K562 (cell line): Measurements from ENCODE around the gene PAN2. TPM values are rescaled to one million over a fixed set of nuclear protein-coding genes. Genes with fewer than 3 reads are reported as not detected.

Experiments used
- ATAC-seq: fragments of 200-7000 bp; cut with Tn5 transposase; 3 replicates; pipeline ENCODE4 v1.9.1; 2020; ENCODE audit warnings: moderate library complexity
- BruUV-seq: library from RNA; stranded (reverse); fragments of 400-500 nt; replicated peaks from 2 replicates; lab custom pipeline; 2021; lab: Mats Ljungman, UMichigan
- CTCF ChIA-PET: fragments of 300-600 bp; formaldehyde crosslinking; extraction: SDS; loops from one replicate; lab custom pipeline; 2021; ENCODE audit warnings: low intra/inter-chr PET ratio; lab: Yijun Ruan, JAX
- POLR2A ChIA-PET: fragments of 300-600, 350-650 bp; sonication (Branson Sonifier 250); formaldehyde crosslinking; extraction: SDS; loops from one replicate; lab custom pipeline; 2021; ENCODE audit warnings: antibody characterized with exemption, inconsistent platforms; lab: Yijun Ruan, JAX
- DNase-seq, 4 experiments: peaks; one replicate each; pipeline versions ENCODE4 v3.0.0 to v3.0.0-alpha.2; 2011 to 2018; ENCODE audit warnings: low spot score in 3 of 4, mixed read lengths in 3 of 4; ENCODE audit errors: extremely low read depth in 1 of 4
- FAIRE-seq: peaks from 2 replicates; lab custom pipeline; 2011; peaks lifted over from hg19 to GRCh38; lab: Jason Lieb, UNC
- H2AFZ ChIP-seq: 2 replicates; pipeline ENCODE4 v1.6.0; 2011; ENCODE audit warnings: low read depth, low read length, control low read depth, inconsistent platforms
- H3K27ac ChIP-seq: fragments of 200-600 bp; 3 replicates; pipeline ENCODE4 v1.8.0; 2011; ENCODE audit warnings: low read depth, mild to moderate bottlenecking, control low read depth, inconsistent platforms, low read length, moderate library complexity, mixed read lengths; ENCODE audit errors: extremely low read depth
- H3K27me3 ChIP-seq, 2 experiments: fragments of 300-600 bp in 1 of 2; 2 replicates in 1 of 2; 3 replicates in 1 of 2; pipeline versions ENCODE4 v1.6.0 to v1.8.0; 2011; ENCODE audit warnings: inconsistent platforms in 2 of 2, low read length in 2 of 2, mild to moderate bottlenecking in 1 of 2, mixed read lengths in 1 of 2, moderate library complexity in 1 of 2; ENCODE audit not compliant: control insufficient read depth in 2 of 2, insufficient read depth in 2 of 2
- H3K36me3 ChIP-seq: fragments of 300-600 bp; 3 replicates; pipeline ENCODE4 v1.8.0; 2011; ENCODE audit warnings: mild to moderate bottlenecking, low read length, inconsistent platforms; ENCODE audit not compliant: control insufficient read depth, insufficient read depth
- H3K4me1 ChIP-seq, 2 experiments: fragments of 200-600 bp in 1 of 2; replicated peaks in 1 of 2; 2 replicates in 1 of 2; 3 replicates in 1 of 2; pipeline versions ENCODE4 v1.5.1 to v1.8.0; 2011; ENCODE audit warnings: inconsistent platforms in 2 of 2, low read length in 2 of 2, mild to moderate bottlenecking in 1 of 2, mixed read lengths in 1 of 2, moderate library complexity in 1 of 2; ENCODE audit not compliant: control insufficient read depth in 2 of 2, insufficient read depth in 2 of 2
- H3K4me2 ChIP-seq: 2 replicates; pipeline ENCODE4 v1.6.1; 2011; ENCODE audit warnings: low read length, control low read depth, inconsistent platforms, mixed read lengths; ENCODE audit not compliant: insufficient read depth
- H3K4me3 ChIP-seq: fragments of 200-600 bp; sonication (generic), shearing (Covaris generic); 2 replicates; pipeline ENCODE4 v1.5.1; 2016; ENCODE audit warnings: control low read depth, inconsistent platforms
- H3K79me2 ChIP-seq: fragments of 200-600 bp; 3 replicates; pipeline ENCODE4 v1.8.0; 2011; ENCODE audit warnings: low read length, inconsistent platforms; ENCODE audit not compliant: control insufficient read depth, insufficient read depth
- H3K9ac ChIP-seq, 2 experiments: 2 replicates each; pipeline versions ENCODE4 v1.6.0 to v1.6.1; 2011; ENCODE audit warnings: low read depth in 2 of 2, low read length in 2 of 2, control low read depth in 1 of 2, inconsistent platforms in 1 of 2, mild to moderate bottlenecking in 1 of 2, mixed read lengths in 1 of 2; ENCODE audit not compliant: insufficient read depth in 1 of 2
- H3K9me1 ChIP-seq: one replicate; pipeline ENCODE4 v1.6.0; 2011; ENCODE audit warnings: inconsistent platforms, mild to moderate bottlenecking, low read length, moderate library complexity; ENCODE audit not compliant: control insufficient read depth, insufficient read depth
- H3K9me3 ChIP-seq: replicated peaks from 2 replicates; pipeline ENCODE4 v1.5.1; 2011; ENCODE audit warnings: low read depth, low read length, inconsistent platforms; ENCODE audit not compliant: control insufficient read depth, insufficient read depth
- H4K20me1 ChIP-seq: replicated peaks from 2 replicates; pipeline ENCODE4 v1.6.1; 2011; ENCODE audit warnings: low read length, inconsistent platforms, mixed read lengths; ENCODE audit not compliant: control insufficient read depth, insufficient read depth
- KDM2B ChIP-seq: fragments of 250-450 bp; sonication (Bioruptor Pico); IDR thresholded peaks from 2 replicates; pipeline ENCODE4 v1.8.0; 2021; ENCODE audit warnings: mild to moderate bottlenecking, moderate library complexity
- KHSRP ChIP-seq: fragments of 450-650 bp; IDR thresholded peaks from 2 replicates; pipeline ENCODE4 v1.6.1; 2017
- PCBP2 ChIP-seq: fragments of 200-400 bp; formaldehyde crosslinking; IDR thresholded peaks from 2 replicates; pipeline ENCODE4 v1.6.1; 2018; ENCODE audit warnings: low read length, low read depth, mild to moderate bottlenecking, moderate library complexity; ENCODE audit not compliant: poor library complexity, severe bottlenecking
- PHF21A ChIP-seq: fragments of 450-650 bp; IDR thresholded peaks from 2 replicates; pipeline ENCODE4 v1.6.1; 2017; ENCODE audit warnings: low read depth, borderline replicate concordance
- RHOXF2B ChIP-seq: fragments of 250-450 bp; sonication (Bioruptor Pico); conservative IDR thresholded peaks from 2 replicates; pipeline ENCODE4 v1.5.1; 2021
- TEAD1 ChIP-seq, 2 experiments: fragments of 450-650 bp in 1 of 2; sonication (generic) in 1 of 2; formaldehyde crosslinking; IDR thresholded peaks; 2 replicates each; pipeline versions ENCODE4 v1.4.0 to v1.8.0; 2020 to 2022; ENCODE audit warnings: mild to moderate bottlenecking in 2 of 2, missing genetic modification reagents in 1 of 2
- UBTF ChIP-seq, 2 experiments: IDR thresholded peaks; 2 replicates each; pipeline ENCODE4 v1.6.1; 2012; ENCODE audit warnings: improper control_type of control experiment in 2 of 2, low read depth in 2 of 2, low read length in 2 of 2, borderline replicate concordance in 1 of 2
- ZNF143 ChIP-seq: sonication (generic); formaldehyde crosslinking; IDR thresholded peaks from 2 replicates; pipeline ENCODE4 v1.9.0; 2022; ENCODE audit warnings: mild to moderate bottlenecking, missing genetic modification reagents
- ZNF277 ChIP-seq: fragments of 250-450 bp; sonication (Bioruptor Pico); IDR thresholded peaks from 2 replicates; pipeline ENCODE4 v1.8.0; 2022; ENCODE audit warnings: inconsistent platforms, mild to moderate bottlenecking, moderate library complexity, borderline replicate concordance
- ZNF609 ChIP-seq: sonication (generic); formaldehyde crosslinking; IDR thresholded peaks from 2 replicates; pipeline ENCODE4 v1.8.1; 2023; ENCODE audit warnings: missing genetic modification reagents, mild to moderate bottlenecking, borderline replicate concordance
- ZNF766 ChIP-seq: fragments of 200-800 bp; sonication (Bioruptor generic); conservative IDR thresholded peaks from 2 replicates; pipeline ENCODE4 v1.6.1; 2016; ENCODE audit warnings: missing genetic modification characterization, missing compliant biosample characterization
- WGBS: fragments of 100-300 bp; shearing (Covaris generic); methylation state at CpG from one replicate; pipeline ENCODE4 v1.1.6; 2016; ENCODE audit warnings: low coverage, mixed read lengths; ENCODE audit not compliant: insufficient coverage; ENCODE audit errors: missing lambda C conversion rate; 5-methylcytosine and 5-hydroxymethylcytosine counted together
- in situ Hi-C: fragments of 300-500 bp; cut with MboI; formaldehyde crosslinking; loops from 4 replicates; pipeline ENCODE4 v1.15.0; 2018; ENCODE audit warnings: inconsistent platforms, mixed read lengths
- intact Hi-C: fragments of 100-400 bp; cut with micrococcal nuclease; formaldehyde crosslinking; loops from 2 replicates; pipeline ENCODE4 v1.14.2; 2022
- polyA plus RNA-seq, 8 experiments: library from polyadenylated mRNA; depleted of rRNA in 4 of 8; stranded (reverse) in 5 of 8; unstranded in 3 of 8; fragments of >200 nt; fragmentation: Nextera tagmentation in 2 of 8; fragmentation: Illumina TruSeq in 1 of 8; extraction: Ambion mirVana in 2 of 8; extraction: Trizol in 1 of 8; gene quantifications; 2 replicates each; pipeline versions ENCODE4 v1.2.1 to v1.2.3, GENCODE V29; 2011 to 2014; ENCODE audit warnings: inconsistent platforms in 1 of 8, missing spikeins in 1 of 8
- total RNA-seq, 7 experiments: library from RNA; depleted of rRNA in 6 of 7; stranded (reverse); fragments of >200 nt in 6 of 7; fragmentation: Illumina TruSeq in 2 of 7; extraction: Trizol in 2 of 7; gene quantifications; 2 replicates each; pipeline versions ENCODE4 v1.2.1 to v1.2.3, GENCODE V29; 2011 to 2021; ENCODE audit warnings: low replicate concordance in 1 of 7

Gene PAN2
- total and polyA plus RNA-seq, 9 of the 15 experiments (the other 6 are each of a cell fraction or from before 2014, with no cell fraction given) = 15.0 to 66.1 (median 25.9) TPM

GRCh38 chr12:56366948-56367347 is 33.1 kb upstream of the PAN2 start:
- no peak overlapping the region for H3K4me2 ChIP-seq
- peak overlapping the region; percentile 53 for H2AFZ ChIP-seq
- 77% methylated on average over 3 of the region's 3 CpGs for WGBS
- ChIA-PET CTCF (no interaction called here), POLR2A (interaction anchor here (0.6 kb wide), 1 partner anchor 339 kb away, joined by 3 read pairs; no protein-coding TSS in a partner anchor)
- peaks cover 0 to under 1% of the 10 kb centered on the region in 2 experiments; a peak in 1 of 5 replicates for H3K4me1 ChIP-seq
- H3K9me3 ChIP-seq = no peaks in the 10 kb centered on the region
- no peak overlapping the region for H3K4me3 ChIP-seq
- H3K27me3 ChIP-seq = no peaks in the 10 kb centered on the region
- intact Hi-C loops = loop anchor here (10.0 kb wide), 1 partner anchor 268 kb away; the partner anchor contains the start of gene BAZ2A
- H3K36me3 ChIP-seq = no peaks in the 10 kb centered on the region
- H3K9me1 ChIP-seq = no peaks in the 10 kb centered on the region
- DNase-seq (no peak), FAIRE-seq (no peak), ATAC-seq (peak; percentile 55)
- no peak overlapping the region for H3K9ac ChIP-seq
- in situ Hi-C loops = no loop called here
- no peak overlapping the region for H3K27ac ChIP-seq
- H4K20me1 ChIP-seq = no peaks in the 10 kb centered on the region
- H3K79me2 ChIP-seq = no peaks in the 10 kb centered on the region
- no TSS peak for BruUV-seq
- no peak for TF ChIP-seq PHF21A
- TF ChIP-seq ZNF609 (CRISPR knock-in tag) = no peak
- TF ChIP-seq KDM2B (CRISPR knock-in tag) = no peak
- no peak for TF ChIP-seq UBTF (IDR thresholded peaks at IDR 0.05; ENCODE audit: borderline replicate concordance in 1 of 2, low read depth in 2 of 2, low read length in 2 of 2)
- no peak for TF ChIP-seq KHSRP
- TF ChIP-seq ZNF143 (CRISPR knock-in tag) = no peak
- no peak for TF ChIP-seq ZNF277 (CRISPR knock-in tag)
- no peak for TF ChIP-seq TEAD1 (CRISPR knock-in tag; IDR thresholded peaks at IDR 0.05)
- no peak for TF ChIP-seq ZNF766 (CRISPR knock-in tag)
- TF ChIP-seq PCBP2 = no peak
- no peak for TF ChIP-seq RHOXF2B
